T-helper 17 cell (primary cell): ENCODE data around the gene TOM1. TPM values are rescaled to one million over a fixed set of nuclear protein-coding genes. Genes with fewer than 3 reads are reported as not detected.

Experiments
- ATAC-seq: fragments of 150-1000 bp; cut with Tn5 transposase; 2 replicates; pipeline ENCODE4 v1.10.0; 2021; ENCODE audit warnings: mild to moderate bottlenecking, moderate library complexity
- DNase-seq, 3 donors: peaks; one replicate each; pipeline versions ENCODE4 v3.0.0 to v3.0.0-alpha.2; 2020 to 2021
- H3K9me3 ChIP-seq: one replicate; pipeline ENCODE4 v1.7.0; 2013; ENCODE audit warnings: low read length, mild to moderate bottlenecking; ENCODE audit not compliant: control insufficient read depth, poor library complexity, severe bottlenecking
- H3K27ac Mint-ChIP-seq: one replicate; pipeline ENCODE4 v1.8.0; 2022; ENCODE audit warnings: mild to moderate bottlenecking, moderate library complexity, mixed read lengths
- H3K27me3 Mint-ChIP-seq: one replicate; pipeline ENCODE4 v1.8.0; 2022; ENCODE audit warnings: mixed read lengths
- H3K36me3 Mint-ChIP-seq: one replicate; pipeline ENCODE4 v1.8.0; 2022; ENCODE audit warnings: low read depth, mixed read lengths
- H3K4me1 Mint-ChIP-seq: one replicate; pipeline ENCODE4 v1.8.0; 2022; ENCODE audit warnings: mild to moderate bottlenecking, mixed read lengths
- H3K4me3 Mint-ChIP-seq: one replicate; pipeline ENCODE4 v1.8.0; 2022; ENCODE audit warnings: mild to moderate bottlenecking, moderate library complexity, mixed read lengths
- total RNA-seq, 4 donors: library from RNA in 2 of 4; stranded (reverse) in 2 of 4; gene quantifications; one replicate each; pipeline ENCODE4 v1.2.3 and lab custom pipeline; 2022 to 2026

Gene TOM1
- total RNA-seq, 2 donors from 2014 or later: 166 to 178 TPM

DNA sequence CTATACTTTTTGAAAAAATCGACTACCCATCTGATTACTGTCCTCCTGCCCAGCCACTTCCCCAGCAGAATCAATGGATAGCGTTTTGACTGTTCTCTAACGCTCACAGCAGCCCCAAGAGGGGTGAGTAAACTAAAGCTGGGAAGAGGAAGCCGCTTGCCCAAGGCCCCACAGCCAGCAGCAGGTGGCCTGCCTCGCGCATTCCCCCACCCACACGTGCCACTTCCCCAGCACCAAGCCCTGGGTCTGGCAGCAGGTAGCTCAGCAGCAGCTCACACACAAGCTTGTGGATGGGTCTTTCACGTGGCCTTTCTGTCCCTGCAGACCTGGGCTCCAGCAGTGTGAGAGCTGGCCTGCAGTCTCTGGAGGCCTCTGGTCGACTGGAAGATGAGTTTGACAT lies 34.3 kb downstream of the TOM1 start:
- no peaks in the 10 kb centered on the region for H3K27me3 Mint-ChIP-seq
- ATAC-seq (no peak), DNase-seq (no peak)
- no peak overlapping the region for H3K4me3 Mint-ChIP-seq
- H3K36me3 Mint-ChIP-seq: peaks cover 4% of the 10 kb centered on the region
- H3K27ac Mint-ChIP-seq: peak overlapping the region; percentile 21
- no peaks in the 10 kb centered on the region for H3K9me3 ChIP-seq
- H3K4me1 Mint-ChIP-seq: peaks cover 35% of the 10 kb centered on the region

DNA sequence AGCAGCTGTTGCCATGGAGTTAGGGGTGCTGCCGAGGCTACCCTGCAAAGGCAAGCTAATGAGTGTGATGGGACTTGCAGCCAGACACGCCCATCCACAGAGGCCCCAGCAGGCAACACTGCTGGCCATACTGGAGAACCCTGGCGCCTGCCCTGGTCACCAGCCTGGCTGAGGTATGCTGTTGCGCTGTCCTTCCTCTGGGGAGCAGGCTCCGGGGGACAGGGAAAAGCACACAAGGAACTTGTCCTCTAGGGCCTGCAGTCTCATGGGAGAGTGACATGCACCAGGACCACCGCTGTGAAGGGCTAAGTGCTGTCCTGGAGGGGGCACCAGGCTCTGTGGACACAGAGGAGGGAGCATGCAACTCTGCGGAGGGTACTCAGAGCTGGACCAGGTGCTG lies 35.8 kb downstream of the TOM1 start:
- ATAC-seq: peak; percentile 3
- no peaks in the 10 kb centered on the region for H3K9me3 ChIP-seq
- H3K4me3 Mint-ChIP-seq: peak overlapping the region; percentile 33
- peaks cover 28% of the 10 kb centered on the region for H3K4me1 Mint-ChIP-seq
- no peaks in the 10 kb centered on the region for H3K27me3 Mint-ChIP-seq
- H3K27ac Mint-ChIP-seq: no peak overlapping the region
- no peak for DNase-seq
- peaks cover 8% of the 10 kb centered on the region for H3K36me3 Mint-ChIP-seq

DNA sequence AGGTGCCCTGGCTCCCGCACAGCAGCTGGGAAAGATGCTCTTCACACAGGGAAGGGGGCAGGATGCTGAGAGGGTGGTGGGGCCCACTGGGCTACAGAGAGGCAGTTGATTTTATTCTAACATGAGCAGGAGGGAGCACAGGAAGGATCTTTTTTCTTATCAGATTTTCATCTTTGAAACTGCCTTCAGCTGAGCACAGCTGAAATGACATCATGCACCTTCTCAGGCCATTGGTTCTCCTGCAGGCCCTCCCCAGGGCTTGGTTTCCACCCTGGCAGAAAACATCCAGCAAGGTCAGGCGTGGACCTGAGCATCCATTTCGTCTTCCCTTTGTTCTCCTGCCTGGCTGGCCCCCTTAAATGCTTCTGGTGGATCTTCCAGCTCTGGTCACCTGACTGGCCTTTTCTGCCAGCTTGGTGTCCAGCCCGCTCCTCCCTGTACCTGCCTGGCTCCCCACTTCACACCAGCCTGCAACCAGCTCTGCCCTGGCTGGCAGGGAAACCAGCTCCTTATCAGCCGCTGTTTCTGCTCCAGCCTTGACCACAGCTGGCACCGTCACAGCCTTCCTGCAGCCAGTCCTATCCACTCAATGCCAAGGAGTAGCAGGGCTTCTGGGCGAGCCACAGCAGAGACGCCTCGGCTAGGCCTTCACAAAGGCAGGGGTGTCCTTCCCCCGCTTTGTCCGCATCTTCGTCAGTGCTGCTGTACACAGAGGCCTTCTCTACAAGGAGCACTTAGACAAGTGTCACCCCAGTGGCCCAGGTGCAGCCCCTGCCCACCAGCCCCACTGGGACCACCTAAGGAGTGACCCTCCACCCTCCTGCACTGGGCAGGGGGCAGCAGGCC lies 36.5 kb downstream of the TOM1 start:
- ATAC-seq: peak; percentile 42
- no peaks in the 10 kb centered on the region for H3K9me3 ChIP-seq
- peaks cover 8% of the 10 kb centered on the region for H3K36me3 Mint-ChIP-seq
- H3K27me3 Mint-ChIP-seq: no peaks in the 10 kb centered on the region
- H3K4me3 Mint-ChIP-seq: no peak overlapping the region
- H3K4me1 Mint-ChIP-seq: peaks cover 23% of the 10 kb centered on the region
- DNase-seq: no peak
- H3K27ac Mint-ChIP-seq: peak overlapping the region; percentile 56

DNA sequence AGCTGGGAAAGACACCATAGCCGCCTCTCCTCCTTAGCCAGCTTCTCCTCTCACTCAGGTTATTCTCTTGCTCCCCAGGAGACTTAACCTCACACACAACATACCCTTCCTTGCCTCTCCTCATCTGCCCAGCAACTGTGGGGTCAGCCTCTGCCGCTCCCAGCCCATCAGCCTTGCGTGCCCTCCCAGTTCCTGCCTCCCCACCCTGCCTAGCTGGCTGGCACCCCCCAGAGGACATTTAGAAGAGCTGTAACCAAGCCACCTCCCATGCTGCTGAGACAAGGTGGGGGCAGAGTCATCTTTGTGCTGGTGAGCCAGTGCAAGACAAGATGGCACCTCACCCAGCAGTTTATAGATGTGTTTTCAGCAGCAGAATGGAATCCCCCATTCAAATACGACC lies 38.2 kb downstream of the TOM1 start:
- peaks cover 6% of the 10 kb centered on the region for H3K36me3 Mint-ChIP-seq
- no peaks in the 10 kb centered on the region for H3K9me3 ChIP-seq
- H3K27ac Mint-ChIP-seq: no peak overlapping the region
- no peak overlapping the region for H3K4me3 Mint-ChIP-seq
- no peak for DNase-seq
- peak; percentile 28 for ATAC-seq
- H3K27me3 Mint-ChIP-seq: no peaks in the 10 kb centered on the region
- H3K4me1 Mint-ChIP-seq: peaks cover 15% of the 10 kb centered on the region

DNA sequence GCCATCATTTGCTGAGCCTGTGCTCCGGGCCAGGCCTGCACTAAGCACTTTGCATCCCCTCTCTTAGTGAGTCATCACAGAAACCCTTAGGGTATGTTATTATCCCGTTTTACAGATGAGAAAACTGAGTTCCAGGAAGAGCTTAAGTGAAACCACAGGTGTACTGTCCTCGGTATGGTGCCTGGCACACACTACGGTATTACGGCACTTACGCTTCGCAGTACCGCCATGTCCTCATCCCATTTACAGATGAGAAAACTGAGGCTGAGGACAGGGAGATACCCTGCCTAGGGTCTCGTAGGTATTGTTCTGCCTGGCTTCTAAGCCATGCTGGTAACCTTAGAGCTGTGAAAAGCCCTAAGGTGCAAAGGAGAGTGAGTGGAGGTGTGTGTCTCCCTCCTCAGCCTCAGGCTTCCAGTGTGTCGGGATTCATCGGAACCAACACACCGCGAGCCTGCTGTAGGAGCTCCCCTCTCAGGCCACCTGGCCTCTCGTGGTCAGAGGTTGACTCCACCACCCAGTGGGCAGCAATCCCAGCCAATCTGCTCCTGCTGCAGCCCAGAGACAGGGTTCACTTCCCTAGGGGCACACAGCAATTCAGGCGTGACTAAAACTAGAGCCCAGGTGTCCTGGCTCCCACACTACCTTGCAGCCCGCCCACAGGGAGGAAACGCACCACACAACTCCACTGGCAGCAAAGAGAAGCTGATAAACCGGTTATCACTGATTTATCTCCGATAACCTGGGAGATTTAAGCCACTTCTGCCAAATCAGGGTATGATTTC lies 41.6 kb downstream of the TOM1 start:
- no peak for DNase-seq
- H3K36me3 Mint-ChIP-seq: peaks cover 8% of the 10 kb centered on the region
- no peak overlapping the region for H3K27ac Mint-ChIP-seq
- H3K4me3 Mint-ChIP-seq: no peak overlapping the region
- ATAC-seq: no peak
- H3K27me3 Mint-ChIP-seq: no peaks in the 10 kb centered on the region
- H3K4me1 Mint-ChIP-seq: peaks cover 6% of the 10 kb centered on the region
- H3K9me3 ChIP-seq: no peaks in the 10 kb centered on the region

DNA sequence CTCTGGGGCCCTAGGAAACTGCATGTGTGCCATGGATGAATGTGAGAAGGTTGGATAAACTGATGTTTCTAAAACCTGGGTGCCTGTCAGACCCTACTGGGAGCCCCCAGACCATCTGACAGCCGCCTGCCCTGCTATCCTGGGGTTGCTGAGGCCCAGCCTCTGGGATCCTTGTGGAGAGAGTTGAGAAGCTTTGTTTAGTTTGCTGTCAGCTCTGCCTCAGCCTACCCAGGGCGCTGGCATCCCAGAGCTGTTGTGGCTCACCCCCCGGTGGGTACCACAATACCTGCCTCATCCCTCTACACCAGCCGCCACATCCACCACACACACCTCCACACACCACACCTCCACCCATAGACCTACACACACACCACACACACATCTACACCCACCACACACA lies 42.7 kb downstream of the TOM1 start:
- no peaks in the 10 kb centered on the region for H3K9me3 ChIP-seq
- no peaks in the 10 kb centered on the region for H3K27me3 Mint-ChIP-seq
- no peak overlapping the region for H3K4me3 Mint-ChIP-seq
- peaks cover 8% of the 10 kb centered on the region for H3K36me3 Mint-ChIP-seq
- peaks cover 4% of the 10 kb centered on the region for H3K4me1 Mint-ChIP-seq
- peak; percentile 22 for ATAC-seq
- no peak overlapping the region for H3K27ac Mint-ChIP-seq
- DNase-seq: no peak

DNA sequence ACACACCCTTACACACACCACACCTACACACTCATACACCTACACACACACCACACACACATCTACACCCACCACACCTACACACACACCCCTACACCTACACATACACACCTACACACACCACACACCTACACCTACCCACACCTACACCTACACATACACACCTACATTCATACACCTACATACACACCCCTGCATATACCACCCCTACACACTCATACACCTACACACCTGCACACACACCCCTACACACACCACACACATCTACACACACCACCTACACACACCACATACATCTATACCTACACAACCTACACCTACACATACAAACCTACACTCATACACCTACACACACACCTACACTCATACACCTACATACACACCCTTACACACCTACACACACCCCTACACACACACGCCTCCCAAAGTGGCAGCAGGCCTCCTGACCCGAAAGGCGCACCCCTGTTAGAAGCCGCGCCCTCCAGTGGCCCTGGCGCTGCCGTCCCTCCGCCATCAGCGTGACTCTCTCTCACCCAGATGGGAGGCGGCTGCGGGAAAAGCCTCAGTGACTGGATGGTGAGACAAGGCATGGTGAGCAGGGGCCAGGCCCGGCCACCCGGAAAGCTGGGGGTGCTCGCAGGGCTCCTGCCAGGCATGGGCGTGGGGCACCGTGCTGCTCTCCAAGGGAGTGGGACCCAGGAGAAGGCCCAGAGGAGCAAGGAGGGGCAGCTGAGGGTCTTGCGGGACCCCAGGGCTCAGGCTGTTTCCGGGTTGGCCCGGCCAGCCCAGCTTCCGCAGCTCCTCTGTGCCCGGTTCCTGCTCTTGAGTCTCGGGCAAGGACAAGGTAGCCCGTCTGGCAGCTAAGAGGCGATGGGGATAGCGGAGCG lies 44.2 kb downstream of the TOM1 start:
- H3K27me3 Mint-ChIP-seq: no peaks in the 10 kb centered on the region
- no peak overlapping the region for H3K27ac Mint-ChIP-seq
- H3K4me3 Mint-ChIP-seq: no peak overlapping the region
- H3K4me1 Mint-ChIP-seq: peaks cover 4% of the 10 kb centered on the region
- DNase-seq (no peak), ATAC-seq (no peak)
- no peaks in the 10 kb centered on the region for H3K9me3 ChIP-seq
- peaks cover 9% of the 10 kb centered on the region for H3K36me3 Mint-ChIP-seq

DNA sequence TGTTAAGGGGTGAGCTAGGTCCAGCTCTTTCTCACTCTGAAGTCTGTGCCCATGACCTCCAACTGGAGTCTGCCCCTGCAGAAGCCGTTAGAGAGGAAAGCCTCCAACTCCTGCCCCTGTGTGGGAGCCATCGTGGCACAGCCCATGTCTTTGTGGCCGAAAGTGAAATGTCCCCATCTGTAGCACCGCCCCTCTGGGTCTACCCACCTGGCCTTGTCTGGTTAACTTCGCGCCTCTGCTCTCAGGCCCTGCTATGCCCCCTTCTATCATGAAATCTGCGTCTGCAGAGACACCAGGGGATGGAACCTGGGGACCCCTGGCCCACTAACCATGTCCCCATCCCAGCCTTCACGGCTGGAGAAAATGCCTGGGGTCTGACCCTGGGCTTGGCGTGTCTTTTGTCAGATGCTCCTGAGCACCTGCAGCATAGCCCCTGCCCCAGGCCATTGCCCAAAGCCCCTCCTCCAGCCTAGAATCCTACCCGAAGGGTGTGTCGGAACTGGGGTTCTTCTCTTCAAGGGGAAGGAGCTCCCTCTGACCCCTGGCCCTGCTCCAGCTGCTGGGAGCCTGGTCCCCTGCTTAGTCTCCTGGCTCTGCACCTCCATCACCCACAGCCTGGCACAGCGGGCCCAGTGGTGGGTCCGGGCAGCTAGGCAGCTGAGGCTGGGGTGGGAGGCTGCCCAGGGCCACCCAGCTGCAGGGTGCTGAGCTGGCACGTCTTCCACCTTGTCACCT lies 45.4 kb downstream of the TOM1 start:
- ATAC-seq (no peak), DNase-seq (no peak)
- H3K9me3 ChIP-seq: no peaks in the 10 kb centered on the region
- Mint-ChIP-seq H3K4me1 (peaks cover 6% of the 10 kb centered on the region), H3K36me3 (peaks cover 6% of the 10 kb centered on the region), H3K4me3 (no peak overlapping the region), H3K27me3 (no peaks in the 10 kb centered on the region), H3K27ac (peak overlapping the region; percentile 83)

DNA sequence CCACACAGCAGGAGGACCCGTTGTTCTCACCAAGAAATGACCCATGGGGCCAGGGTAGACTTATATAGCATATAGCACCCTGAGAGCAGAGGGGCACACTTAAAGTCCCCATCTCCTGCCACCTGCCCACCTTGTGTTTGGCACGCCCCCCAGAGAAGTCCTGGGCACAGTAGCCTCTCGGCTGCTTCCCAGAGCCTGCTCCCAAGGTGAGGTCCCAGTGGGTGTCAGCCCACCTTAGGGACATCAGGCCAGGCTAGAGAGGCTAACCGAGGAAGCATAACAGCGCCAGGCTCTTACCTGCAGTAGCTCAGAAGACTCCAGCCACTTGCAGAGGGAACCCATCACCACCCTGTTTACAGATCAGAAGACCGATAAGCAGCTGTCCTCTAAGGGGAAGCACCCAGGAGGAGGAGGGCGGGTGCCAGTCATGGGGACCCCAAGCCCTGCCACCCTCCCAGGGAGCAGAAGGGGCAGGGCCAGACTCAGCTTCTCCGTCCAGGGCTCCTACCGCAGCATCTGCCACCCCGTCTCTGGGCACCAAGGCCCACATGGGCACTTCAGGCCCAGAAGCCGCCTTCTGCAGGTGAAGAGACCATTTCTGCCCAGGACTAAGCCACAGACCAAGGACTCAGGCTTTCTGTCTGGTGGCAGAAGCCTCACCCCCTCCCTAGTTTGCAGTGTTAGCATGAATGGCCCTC lies 46.3 kb downstream of the TOM1 start:
- no peak for ATAC-seq
- peaks cover 8% of the 10 kb centered on the region for H3K4me1 Mint-ChIP-seq
- H3K9me3 ChIP-seq: no peaks in the 10 kb centered on the region
- H3K4me3 Mint-ChIP-seq: no peak overlapping the region
- peak overlapping the region; percentile 83 for H3K27ac Mint-ChIP-seq
- H3K36me3 Mint-ChIP-seq: peaks cover 4% of the 10 kb centered on the region
- H3K27me3 Mint-ChIP-seq: peaks cover under 1% of the 10 kb centered on the region
- no peak for DNase-seq

DNA sequence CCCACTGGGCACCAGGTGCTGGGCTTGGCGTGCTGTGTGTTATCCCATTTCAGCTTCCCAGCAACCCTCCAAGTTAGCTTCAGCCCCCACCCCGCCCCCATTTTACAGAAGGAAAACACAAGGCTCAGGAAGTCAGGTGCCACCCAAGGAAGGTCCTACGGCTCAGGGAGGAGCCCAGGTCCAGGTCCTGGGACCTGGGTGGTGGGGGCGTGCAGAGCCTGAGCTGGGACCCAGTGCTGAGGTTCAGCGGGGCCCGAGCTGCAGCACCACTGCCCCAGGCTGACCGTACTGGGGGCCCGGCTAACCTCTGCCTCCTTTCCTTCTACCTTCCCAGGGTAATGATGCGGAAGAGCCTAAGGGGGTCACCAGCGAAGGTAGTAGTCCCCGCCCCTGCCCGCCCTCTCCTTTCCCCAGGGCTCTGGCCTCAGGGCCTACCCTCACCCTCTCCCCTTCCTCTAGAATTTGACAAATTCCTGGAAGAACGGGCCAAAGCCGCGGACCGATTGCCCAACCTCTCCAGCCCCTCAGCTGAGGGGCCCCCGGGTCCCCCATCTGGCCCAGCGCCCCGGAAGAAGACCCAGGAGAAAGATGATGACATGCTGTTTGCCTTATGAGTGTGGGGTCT lies 47.0 kb downstream of the TOM1 start:
- ATAC-seq (no peak), DNase-seq (no peak)
- Mint-ChIP-seq H3K27me3 (peaks cover 5% of the 10 kb centered on the region), H3K4me1 (peaks cover 16% of the 10 kb centered on the region), H3K4me3 (peak overlapping the region; percentile 49), H3K27ac (no peak overlapping the region), H3K36me3 (peaks cover 4% of the 10 kb centered on the region)
- no peaks in the 10 kb centered on the region for H3K9me3 ChIP-seq

DNA sequence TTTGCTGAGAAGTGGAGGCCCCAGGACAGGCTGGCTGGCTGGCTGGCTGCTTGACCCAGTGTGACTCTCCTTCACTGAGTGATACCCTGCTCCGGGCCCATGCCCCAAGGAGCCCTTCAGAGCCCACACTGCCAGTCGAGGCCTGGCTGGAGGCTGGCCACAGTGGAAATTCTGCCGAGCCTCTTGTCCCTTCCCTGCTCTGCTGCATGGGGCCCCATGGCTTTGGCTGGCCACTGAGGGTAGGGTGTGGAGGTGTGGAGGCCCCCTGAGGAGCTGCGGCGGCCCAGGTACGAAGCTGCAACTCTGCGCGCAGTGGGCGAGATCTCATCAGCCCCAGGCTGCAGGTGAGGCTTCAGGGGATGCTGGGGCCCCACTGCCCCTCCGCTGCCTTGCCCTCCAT lies 47.8 kb downstream of the TOM1 start:
- peaks cover 4% of the 10 kb centered on the region for H3K36me3 Mint-ChIP-seq
- peak overlapping the region; percentile 33 for H3K4me3 Mint-ChIP-seq
- no peak for DNase-seq
- H3K27me3 Mint-ChIP-seq: peaks cover 5% of the 10 kb centered on the region
- no peaks in the 10 kb centered on the region for H3K9me3 ChIP-seq
- peaks cover 22% of the 10 kb centered on the region for H3K4me1 Mint-ChIP-seq
- ATAC-seq: no peak
- H3K27ac Mint-ChIP-seq: no peak overlapping the region
